Neural cell (in vitro differentiated cells): ENCODE measurements around the gene ATP8B4. TPM values are rescaled to one million over a fixed set of nuclear protein-coding genes. Genes with fewer than 3 reads are reported as not detected.

Experiments used
- H2AFZ ChIP-seq: fragments of 200-600, 300-800 bp; sonication (generic), shearing (Covaris generic); 2 replicates; pipeline ENCODE4 v1.6.0; 2014; ENCODE audit warnings: low read depth, mild to moderate bottlenecking, antibody characterized with exemption, low read length, moderate library complexity
- H3F3A ChIP-seq: fragments of 200-600 bp; shearing (Covaris generic); 2 replicates; pipeline ENCODE4 v1.6.1; 2016; ENCODE audit warnings: mild to moderate bottlenecking, moderate library complexity, mixed read lengths, antibody characterized with exemption, low read length; ENCODE audit not compliant: insufficient read depth, poor library complexity, severe bottlenecking
- H3K27ac ChIP-seq: fragments of 200-600, 300-800 bp; sonication (generic), shearing (Covaris generic); 2 replicates; pipeline ENCODE4 v1.5.1; 2014; ENCODE audit warnings: mild to moderate bottlenecking, low read length, moderate library complexity
- H3K27me3 ChIP-seq: fragments of 300-800, 200-600 bp; sonication (generic), shearing (Covaris generic); 2 replicates; pipeline ENCODE4 v1.6.0; 2014; ENCODE audit warnings: mild to moderate bottlenecking, low read depth, low read length, moderate library complexity; ENCODE audit not compliant: insufficient read depth
- H3K36me3 ChIP-seq: fragments of 300-800, 200-600 bp; sonication (generic), shearing (Covaris generic); 2 replicates; pipeline ENCODE4 v1.5.1; 2014; ENCODE audit warnings: mild to moderate bottlenecking, antibody characterized with exemption, low read length, moderate library complexity; ENCODE audit not compliant: insufficient read depth
- H3K4me2 ChIP-seq: fragments of 300-800, 200-600 bp; sonication (generic), shearing (Covaris generic); 2 replicates; pipeline ENCODE4 v1.6.0; 2014; ENCODE audit warnings: mild to moderate bottlenecking, low read length
- H3K4me3 ChIP-seq: fragments of 300-800, 200-600 bp; sonication (generic), shearing (Covaris generic); 2 replicates; pipeline ENCODE4 v1.5.1; 2014; ENCODE audit warnings: mild to moderate bottlenecking, low read length, moderate library complexity
- H3K79me2 ChIP-seq: fragments of 200-600 bp; shearing (Covaris generic); replicated peaks from 2 replicates; pipeline ENCODE4 v1.6.0; 2014; ENCODE audit warnings: mild to moderate bottlenecking, low read length, moderate library complexity; ENCODE audit not compliant: insufficient read depth
- H3K9ac ChIP-seq: fragments of 300-800, 200-600 bp; sonication (generic), shearing (Covaris generic); 2 replicates; pipeline ENCODE4 v1.6.1; 2016; ENCODE audit warnings: mild to moderate bottlenecking, low read length, mixed read lengths
- H3K9me2 ChIP-seq: fragments of 200-600 bp; shearing (Covaris generic); 2 replicates; pipeline ENCODE4 v1.6.1; 2016; ENCODE audit warnings: mild to moderate bottlenecking, low read length, mixed read lengths; ENCODE audit not compliant: insufficient read depth
- H3K9me3 ChIP-seq: fragments of 200-600, 300-800 bp; sonication (generic), shearing (Covaris generic); 2 replicates; pipeline ENCODE4 v1.6.1; 2016; ENCODE audit warnings: mild to moderate bottlenecking, mixed run types, low read length, moderate library complexity, mixed read lengths
- H4K20me1 ChIP-seq: fragments of 200-600 bp; shearing (Covaris generic); 2 replicates; pipeline ENCODE4 v1.6.1; 2016; ENCODE audit warnings: mild to moderate bottlenecking, mixed run types; ENCODE audit not compliant: insufficient read depth
- CTCF ChIP-seq: fragments of 450-650 bp; IDR thresholded peaks from 2 replicates; pipeline ENCODE4 v1.5.1; 2014; ENCODE audit warnings: antibody characterized with exemption, mild to moderate bottlenecking, moderate library complexity; ENCODE audit not compliant: poor library complexity, severe bottlenecking
- EP300 ChIP-seq: fragments of 450-650 bp; conservative IDR thresholded peaks from 2 replicates; pipeline ENCODE4 v1.6.1; 2014; ENCODE audit warnings: antibody characterized with exemption, mild to moderate bottlenecking, moderate library complexity; ENCODE audit not compliant: poor library complexity, severe bottlenecking
- EZH2 ChIP-seq: fragments of 200-600, 300-800 bp; shearing (Covaris generic), sonication (generic); IDR thresholded peaks from 2 replicates; pipeline ENCODE4 v1.6.1; 2014; ENCODE audit warnings: antibody characterized with exemption, low read length, borderline replicate concordance, mild to moderate bottlenecking; ENCODE audit not compliant: insufficient read depth, poor library complexity, severe bottlenecking
- MXI1 ChIP-seq: fragments of 450-650 bp; conservative IDR thresholded peaks from 2 replicates; pipeline ENCODE4 v1.6.1; 2014; ENCODE audit warnings: antibody characterized with exemption, mild to moderate bottlenecking; ENCODE audit not compliant: poor library complexity, severe bottlenecking
- POLR2AphosphoS5 ChIP-seq: IDR thresholded peaks from 2 replicates; pipeline ENCODE4 v1.6.1; 2012
- RAD21 ChIP-seq: fragments of 450-650 bp; conservative IDR thresholded peaks from 2 replicates; pipeline ENCODE4 v1.6.1; 2014; ENCODE audit warnings: antibody characterized with exemption, mild to moderate bottlenecking, moderate library complexity
- REST ChIP-seq: IDR thresholded peaks from 2 replicates; pipeline ENCODE4 v1.6.1; 2012; ENCODE audit warnings: borderline replicate concordance
- SMC3 ChIP-seq: fragments of 450-650 bp; conservative IDR thresholded peaks from 2 replicates; pipeline ENCODE4 v1.6.1; 2014; ENCODE audit warnings: antibody characterized with exemption, mild to moderate bottlenecking, moderate library complexity; ENCODE audit not compliant: poor library complexity
- TAF1 ChIP-seq: IDR thresholded peaks from 2 replicates; pipeline ENCODE4 v1.6.1; 2012; ENCODE audit warnings: low read depth
- polyA plus RNA-seq: library from polyadenylated mRNA; depleted of rRNA; stranded (reverse); fragments of >200 nt; gene quantifications from 2 replicates; pipeline ENCODE4 v1.2.3, GENCODE V29; 2014

ATP8B4 gene
- polyA plus RNA-seq, 1 donor from 2014 or later: 2.9 TPM

GRCh38 chr15:49985463-49985862 is 133.6 kb downstream of the ATP8B4 start:
- no peaks in the 10 kb centered on the region for H3K9me2 ChIP-seq
- no peak overlapping the region for H3K9ac ChIP-seq
- H3K9me3 ChIP-seq: no peaks in the 10 kb centered on the region
- no peaks in the 10 kb centered on the region for H4K20me1 ChIP-seq
- no peak overlapping the region for H3K27ac ChIP-seq
- H3K36me3 ChIP-seq: no peaks in the 10 kb centered on the region
- TF ChIP-seq EP300 (no peak), CTCF (no peak), EZH2 (no peak), SMC3 (no peak), POLR2AphosphoS5 (no peak), REST (no peak), TAF1 (no peak), MXI1 (no peak), RAD21 (no peak)
- H3F3A ChIP-seq: no peaks in the 10 kb centered on the region
- H3K27me3 ChIP-seq: no peaks in the 10 kb centered on the region
- H3K79me2 ChIP-seq: no peaks in the 10 kb centered on the region
- H2AFZ ChIP-seq: no peak overlapping the region
- H3K4me3 ChIP-seq: no peak overlapping the region
- H3K4me2 ChIP-seq: no peak overlapping the region

GRCh38 chr15:49984436-49984835 is 134.6 kb downstream of the ATP8B4 start:
- no peak overlapping the region for H3K27ac ChIP-seq
- H3K4me2 ChIP-seq: no peak overlapping the region
- no peak overlapping the region for H2AFZ ChIP-seq
- no peaks in the 10 kb centered on the region for H3K9me3 ChIP-seq
- H3K36me3 ChIP-seq: no peaks in the 10 kb centered on the region
- H3K27me3 ChIP-seq: no peaks in the 10 kb centered on the region
- no peak overlapping the region for H3K4me3 ChIP-seq
- H3K79me2 ChIP-seq: no peaks in the 10 kb centered on the region
- H3F3A ChIP-seq: no peaks in the 10 kb centered on the region
- H3K9ac ChIP-seq: no peak overlapping the region
- TF ChIP-seq POLR2AphosphoS5 (no peak), EP300 (no peak), SMC3 (no peak), MXI1 (no peak), RAD21 (no peak), EZH2 (no peak), TAF1 (no peak), CTCF (no peak), REST (no peak)
- H3K9me2 ChIP-seq: no peaks in the 10 kb centered on the region
- H4K20me1 ChIP-seq: no peaks in the 10 kb centered on the region
